HG03439 (cell line): ENCODE data around the gene SEMA3F.

Experiments used
- ATAC-seq: cut with Tn5 transposase; IDR thresholded peaks from one replicate; pipeline ENCODE4 v1.9.1; 2021; ENCODE audit warnings: mild to moderate bottlenecking, moderate library complexity; ENCODE audit not compliant: unreplicated experiment

The SEMA3F gene

DNA sequence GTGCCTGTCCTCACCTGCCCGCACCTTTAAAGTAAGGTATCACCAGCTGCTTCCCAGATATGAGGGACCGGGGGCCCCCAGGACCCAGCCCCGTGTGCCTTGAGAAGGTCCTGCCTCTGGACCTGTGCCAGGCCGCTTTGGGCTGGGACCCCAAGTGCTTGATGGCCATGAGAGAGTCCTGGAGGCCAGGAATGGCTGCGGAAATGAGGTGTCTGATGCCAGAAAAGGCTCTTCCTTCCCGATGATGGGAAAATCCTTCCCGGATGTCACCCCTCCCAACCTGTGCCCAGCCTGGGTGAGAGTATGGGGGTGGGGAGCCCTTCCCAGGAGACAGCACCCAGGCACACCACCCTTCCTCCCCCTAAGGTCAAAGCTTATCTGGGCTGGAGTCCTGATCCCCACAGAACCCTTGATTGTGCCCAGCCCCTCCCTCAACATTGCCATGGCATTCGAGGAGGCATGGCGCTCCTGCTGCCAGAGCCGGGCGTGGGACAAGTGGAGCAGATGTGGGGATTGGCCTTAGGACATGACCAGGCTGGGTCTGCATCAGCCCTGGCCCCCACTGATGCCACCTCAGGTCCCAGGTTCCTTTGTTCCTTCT is 14.2 kb downstream of the SEMA3F start:
- ATAC-seq: no peak

DNA sequence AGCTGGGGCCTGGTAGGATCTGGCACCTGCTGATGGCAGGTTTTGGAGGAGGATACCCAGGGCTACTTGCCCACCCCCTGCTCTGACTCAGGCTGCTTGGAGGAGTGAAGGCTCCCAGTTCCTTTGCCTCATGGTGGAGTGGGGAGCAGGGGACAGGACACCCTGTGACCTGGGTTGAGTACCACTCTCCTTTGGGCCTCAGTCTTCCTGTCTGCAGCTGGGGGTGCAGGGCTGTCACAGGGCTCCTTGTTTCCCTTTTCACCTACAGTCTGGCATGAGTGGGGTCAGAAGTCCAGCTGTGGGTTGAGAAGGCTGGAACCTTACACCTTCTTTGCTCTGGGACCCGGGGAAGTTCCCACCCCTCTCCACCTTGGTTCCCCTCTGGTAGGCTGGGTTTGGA is 14.7 kb downstream of the SEMA3F start:
- no peak for ATAC-seq

DNA sequence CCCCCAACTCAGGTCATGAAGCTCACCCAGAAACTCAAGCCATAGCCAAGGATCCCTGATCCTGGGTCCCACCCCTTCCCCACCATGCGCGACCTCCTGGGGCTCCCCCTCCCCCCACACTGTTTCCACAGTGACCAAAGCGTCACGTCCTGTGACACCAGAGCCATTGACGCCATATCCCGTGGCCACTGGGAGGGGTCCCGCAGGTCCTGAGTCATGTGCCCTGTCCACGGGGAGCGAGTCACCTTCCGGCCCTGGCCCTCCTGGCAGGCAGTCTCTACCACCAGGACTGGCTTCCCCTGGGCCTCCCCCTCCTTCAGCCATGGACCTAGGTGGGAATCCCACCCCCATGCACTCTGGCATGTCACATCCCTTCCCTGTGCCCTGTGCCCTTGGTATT is 15.6 kb downstream of the SEMA3F start:
- no peak for ATAC-seq

DNA sequence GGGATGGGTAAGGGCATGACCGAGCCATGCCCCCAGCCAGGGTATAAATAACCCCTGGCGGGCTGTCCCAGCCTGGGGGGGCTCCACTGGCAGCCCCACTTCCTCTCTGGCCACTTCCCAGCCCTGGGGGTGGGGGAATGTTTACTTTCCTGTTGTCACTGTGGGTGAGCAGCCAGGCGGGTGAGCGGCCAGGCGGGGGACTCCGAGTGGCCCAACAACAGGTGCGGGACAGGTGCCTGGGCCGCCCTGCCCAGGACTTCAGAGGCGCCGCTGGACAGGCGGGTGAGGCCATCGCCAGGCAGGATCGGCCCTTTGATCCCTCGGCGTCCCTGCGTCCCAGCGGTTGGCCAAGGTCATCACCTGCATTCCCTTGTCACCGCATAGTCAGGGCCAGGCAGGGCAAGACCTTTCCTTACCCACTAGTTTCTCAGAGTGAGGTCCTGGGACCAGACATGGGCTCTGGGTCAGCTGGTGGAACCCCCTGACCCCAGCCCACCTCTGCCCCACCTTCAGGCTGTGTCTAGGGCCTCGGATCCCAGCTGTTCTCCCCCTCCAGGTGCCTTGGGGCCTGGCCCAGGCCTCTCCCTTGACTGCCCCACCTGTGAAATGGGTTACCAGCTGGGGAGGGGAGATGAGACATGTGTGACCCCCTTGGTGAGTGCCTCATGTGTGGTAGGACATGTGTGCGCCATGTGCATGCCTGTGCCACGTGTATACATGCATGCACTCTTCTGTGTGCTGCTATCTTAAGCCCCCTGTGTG is 16.6 kb downstream of the SEMA3F start:
- ATAC-seq: no peak

DNA sequence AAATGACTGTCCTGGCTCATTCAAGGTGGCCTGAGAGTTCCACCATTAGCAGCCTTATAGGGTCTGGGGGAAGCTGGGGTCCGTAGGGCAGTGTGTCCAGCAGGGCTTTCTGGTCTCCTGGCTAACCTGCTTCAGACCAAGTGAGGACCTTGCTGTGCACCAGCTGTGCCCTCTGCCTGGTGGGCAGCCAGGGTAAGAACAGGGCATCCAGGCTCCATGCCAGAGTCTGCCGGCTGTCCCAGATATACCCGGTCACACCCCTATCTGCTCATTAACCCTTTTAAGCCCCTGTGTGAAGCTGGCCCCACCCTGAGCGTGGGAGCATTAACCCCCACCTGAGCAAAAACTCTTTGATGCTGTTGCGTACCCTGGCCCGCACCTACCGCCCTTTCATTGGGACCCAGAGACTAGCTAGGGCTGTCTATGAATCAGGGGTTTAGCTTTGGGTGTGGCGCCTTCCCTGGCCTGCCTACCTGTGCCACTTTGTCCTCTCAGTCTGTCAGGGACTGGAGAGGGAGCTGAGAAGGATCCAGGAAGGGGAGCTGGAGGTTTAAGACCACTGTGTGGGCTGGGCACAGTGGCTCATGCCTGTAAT is 17.6 kb downstream of the SEMA3F start:
- ATAC-seq: no peak

DNA sequence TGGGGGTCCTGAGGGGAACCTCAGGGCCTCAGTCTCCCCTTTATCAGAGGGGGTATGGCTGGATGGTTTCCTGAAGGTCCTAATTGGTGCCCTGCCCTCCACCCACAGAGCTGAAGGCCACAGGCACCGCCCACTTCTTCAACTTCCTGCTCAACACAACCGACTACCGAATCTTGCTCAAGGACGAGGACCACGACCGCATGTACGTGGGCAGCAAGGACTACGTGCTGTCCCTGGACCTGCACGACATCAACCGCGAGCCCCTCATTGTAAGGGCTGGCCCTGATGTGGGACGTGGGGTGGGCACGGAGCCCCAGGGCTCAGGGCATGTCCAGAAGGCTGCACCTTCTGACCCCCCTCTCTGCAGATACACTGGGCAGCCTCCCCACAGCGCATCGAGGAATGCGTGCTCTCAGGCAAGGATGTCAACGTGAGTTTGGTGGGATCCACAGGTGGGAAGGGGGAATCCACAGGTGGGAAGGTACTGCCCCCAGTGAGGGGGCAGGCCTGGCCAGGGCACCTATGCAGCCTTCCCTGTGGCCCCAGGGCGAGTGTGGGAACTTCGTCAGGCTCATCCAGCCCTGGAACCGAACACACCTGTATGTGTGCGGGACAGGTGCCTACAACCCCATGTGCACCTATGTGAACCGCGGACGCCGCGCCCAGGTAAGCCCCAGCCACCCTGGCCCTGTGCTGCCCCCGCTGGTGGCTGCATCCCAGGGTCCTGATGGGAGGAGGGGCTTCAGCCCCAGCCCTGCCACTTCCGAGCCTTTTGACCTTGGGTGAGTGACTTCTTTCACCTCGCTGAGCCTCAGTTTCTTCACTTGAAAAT is 18.8 kb downstream of the SEMA3F start:
- ATAC-seq: no peak

DNA sequence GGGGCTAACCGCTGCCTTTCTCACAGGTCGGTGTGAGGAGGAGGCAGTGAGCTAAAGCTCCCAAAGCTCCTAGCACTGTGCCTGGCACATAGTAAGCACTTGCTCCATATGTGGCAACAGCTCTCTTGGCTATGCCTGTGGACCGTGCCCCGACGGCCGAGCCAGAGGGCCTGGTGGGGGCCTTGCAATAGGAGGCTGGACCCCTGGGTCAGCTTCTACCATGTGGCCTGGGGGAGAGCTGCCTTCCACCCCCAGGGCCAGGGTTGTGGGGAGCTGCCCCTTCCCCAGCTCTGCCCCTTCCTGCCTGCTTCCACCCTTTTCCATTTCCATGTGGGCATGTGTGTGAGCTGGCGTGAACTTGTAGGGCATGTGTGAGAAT is 19.4 kb downstream of the SEMA3F start:
- ATAC-seq: no peak

DNA sequence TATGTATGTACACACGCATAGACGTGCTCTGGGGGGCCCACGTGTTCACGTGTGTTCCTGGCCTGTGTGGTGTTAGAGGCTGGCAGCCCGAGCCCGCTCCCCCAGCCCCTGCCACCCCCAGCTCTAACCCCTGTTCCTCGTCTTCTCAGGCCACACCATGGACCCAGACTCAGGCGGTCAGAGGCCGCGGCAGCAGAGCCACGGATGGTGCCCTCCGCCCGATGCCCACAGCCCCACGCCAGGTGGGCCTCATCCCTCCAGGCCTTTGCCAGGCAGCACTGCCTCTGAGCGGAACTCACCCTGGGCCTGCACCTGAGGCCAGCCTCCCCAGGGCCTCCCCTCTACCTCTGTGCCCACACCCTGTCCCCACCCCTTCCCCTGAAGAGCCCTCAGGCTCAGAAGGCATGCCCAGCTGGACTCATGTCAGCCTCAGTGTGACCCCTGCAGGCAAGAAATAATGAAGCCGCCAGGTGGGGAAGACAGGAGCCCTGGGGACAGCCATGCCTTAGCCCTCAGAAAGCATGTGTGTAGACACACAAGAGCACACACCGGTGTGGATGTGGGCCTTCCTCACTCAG is 19.9 kb downstream of the SEMA3F start:
- ATAC-seq: no peak

DNA sequence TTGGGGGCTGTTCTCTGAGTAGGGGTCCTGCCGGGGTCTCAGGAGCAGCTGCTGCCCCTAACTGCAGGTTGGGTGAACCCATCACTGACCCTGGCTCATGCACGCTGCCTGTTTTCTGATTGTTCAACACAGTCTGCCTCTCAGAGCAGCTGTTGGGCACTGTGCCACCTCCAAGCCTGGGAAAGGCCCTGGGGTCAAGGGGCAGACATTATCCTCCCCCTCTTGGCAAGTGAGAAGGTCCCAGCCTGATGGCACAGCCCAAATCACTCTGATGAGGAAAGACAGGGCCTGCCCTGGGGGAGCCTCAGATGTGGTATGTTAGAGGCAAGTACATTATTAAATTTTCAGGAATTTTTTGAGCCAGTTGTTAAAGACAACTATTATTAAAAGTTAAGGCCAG is 22.2 kb downstream of the SEMA3F start:
- no peak for ATAC-seq

DNA sequence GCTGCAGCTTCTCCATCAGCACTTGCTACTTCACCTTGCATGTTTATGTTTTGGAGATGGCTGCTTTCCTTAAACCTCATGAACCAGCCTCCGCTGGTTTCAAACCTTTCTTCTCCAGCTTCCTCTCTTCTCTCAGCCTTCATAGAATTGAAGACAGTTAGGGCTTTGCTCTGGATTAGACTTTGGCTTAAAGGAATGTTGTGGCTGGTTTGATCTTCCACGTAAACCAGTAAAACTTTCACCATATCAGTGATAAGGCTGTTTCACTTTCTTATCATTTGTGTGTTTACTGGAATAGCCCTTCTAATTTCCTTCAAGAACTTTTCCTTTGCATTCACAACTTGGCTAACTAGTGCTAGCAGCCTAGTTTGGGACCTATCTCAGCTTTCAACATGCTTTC is 24.6 kb downstream of the SEMA3F start:
- ATAC-seq: no peak

DNA sequence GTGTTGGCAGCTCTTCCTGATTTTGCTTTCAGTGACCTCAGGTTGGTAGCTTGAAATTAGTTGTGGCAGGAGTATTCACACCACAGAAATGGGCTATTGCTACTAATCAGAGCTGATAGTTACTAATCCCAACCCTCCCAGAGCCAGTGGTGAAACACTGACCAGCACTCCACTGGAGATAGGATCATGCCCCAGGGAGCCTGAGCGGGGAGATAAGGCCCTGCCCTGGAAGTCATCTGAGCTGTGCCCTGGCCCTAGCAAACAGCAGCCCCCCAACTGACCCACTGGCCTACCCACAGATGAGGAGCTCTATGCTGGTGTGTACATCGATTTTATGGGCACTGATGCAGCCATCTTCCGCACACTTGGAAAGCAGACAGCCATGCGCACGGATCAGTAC is 26.9 kb downstream of the SEMA3F start:
- ATAC-seq: no peak

DNA sequence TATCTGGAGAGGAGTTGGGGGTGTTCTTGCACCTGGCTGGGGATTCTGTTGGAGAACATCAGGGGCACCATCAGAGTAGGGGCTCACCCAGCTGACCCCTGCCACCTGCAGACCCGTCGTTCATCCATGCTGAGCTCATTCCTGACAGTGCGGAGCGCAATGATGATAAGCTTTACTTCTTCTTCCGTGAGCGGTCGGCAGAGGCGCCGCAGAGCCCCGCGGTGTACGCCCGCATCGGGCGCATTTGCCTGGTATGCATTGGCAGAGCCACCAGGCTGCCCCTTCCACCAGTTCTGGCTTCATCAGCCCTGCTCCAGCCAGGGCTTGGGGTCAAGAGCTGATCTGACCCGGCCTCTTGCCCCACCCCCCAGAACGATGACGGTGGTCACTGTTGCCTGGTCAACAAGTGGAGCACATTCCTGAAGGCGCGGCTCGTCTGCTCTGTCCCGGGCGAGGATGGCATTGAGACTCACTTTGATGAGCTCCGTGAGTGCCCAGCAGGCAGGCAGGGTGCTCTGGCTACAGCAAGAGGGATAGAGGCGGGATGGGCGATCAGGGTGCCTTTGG is 27.5 kb downstream of the SEMA3F start:
- no peak for ATAC-seq

DNA sequence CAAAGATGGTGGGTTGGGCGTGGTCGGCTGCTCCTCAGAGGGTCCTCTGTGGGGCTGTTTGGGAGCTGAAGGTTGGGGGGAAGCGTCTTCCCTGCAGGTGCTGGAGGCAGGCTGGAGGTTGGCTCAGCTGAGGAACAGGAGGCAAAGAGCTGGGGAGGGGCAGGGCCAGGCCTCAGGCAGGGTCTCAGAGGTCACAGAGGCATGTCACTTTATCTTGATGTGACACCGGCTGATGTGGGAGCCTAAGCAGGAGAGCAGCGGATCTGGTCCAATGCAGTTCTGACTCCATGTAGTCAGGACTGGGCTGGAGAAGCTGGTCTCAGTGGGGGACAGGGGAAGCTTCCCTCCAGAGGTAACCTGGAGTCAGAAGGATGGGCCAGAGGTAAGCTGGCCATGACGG is 28.6 kb downstream of the SEMA3F start:
- ATAC-seq: no peak

DNA sequence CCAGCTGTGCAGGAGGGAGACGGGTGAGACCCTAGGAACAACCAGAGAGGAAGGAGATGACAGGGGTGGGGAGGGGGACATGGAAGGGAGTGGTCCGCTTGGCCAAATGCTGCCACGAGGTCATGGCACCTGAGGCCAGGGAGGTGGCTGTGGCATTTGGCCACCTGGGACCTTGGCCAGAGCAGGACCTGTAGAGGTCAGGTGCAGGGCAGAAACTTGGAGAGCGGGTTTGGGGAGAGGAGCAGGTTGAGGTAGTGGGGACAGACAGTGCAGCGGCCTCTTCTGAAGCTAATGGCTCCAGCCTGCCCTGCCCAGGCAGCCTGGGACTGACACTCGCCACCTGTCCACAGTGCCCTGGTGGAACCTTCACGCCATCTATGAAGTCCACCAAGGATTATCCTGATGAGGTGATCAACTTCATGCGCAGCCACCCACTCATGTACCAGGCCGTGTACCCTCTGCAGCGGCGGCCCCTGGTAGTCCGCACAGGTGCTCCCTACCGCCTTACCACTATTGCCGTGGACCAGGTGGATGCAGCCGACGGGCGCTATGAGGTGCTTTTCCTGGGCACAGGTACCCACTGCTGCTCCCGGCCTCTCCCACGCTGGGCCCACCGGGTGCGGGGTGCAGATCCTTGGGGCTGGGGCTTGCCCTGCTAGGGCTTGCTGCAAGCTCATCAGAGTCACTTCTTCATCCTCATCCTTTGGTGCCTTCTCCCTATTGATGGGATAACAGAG is 29.3 kb downstream of the SEMA3F start:
- ATAC-seq: no peak

DNA sequence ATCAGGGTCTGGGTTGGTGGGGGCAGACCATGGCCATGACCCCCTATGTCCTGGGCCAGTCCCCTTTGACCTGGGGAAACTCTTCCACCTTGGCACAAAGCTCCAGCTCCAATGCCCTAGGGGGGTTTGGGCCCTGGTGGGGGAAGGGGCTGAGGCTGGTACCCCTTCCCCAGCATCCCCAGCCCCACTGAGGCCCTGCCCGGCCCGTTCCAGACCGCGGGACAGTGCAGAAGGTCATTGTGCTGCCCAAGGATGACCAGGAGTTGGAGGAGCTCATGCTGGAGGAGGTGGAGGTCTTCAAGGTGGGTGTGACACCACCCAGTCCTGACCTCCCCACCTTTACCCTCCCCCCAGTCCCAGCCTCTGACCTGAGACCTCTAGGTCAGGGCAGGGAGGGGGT is 30.1 kb downstream of the SEMA3F start:
- no peak for ATAC-seq

DNA sequence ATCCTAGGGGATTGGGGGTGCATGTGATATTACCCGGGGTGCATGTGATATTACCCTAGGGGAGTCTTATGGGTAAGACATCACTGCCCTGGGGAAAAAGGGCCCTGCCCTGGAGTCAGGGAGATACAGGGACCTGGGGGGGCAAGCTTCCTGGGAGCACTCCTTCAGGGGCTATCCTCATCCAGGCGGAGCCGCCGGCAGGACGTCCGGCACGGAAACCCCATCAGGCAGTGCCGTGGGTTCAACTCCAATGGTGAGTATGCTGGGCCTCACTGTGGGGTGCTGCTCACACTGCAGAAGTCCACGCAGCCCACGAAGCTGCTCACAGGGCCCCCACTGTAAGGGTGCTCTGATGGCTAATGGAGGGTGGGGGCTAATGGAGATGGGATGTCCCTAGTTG is 31.0 kb downstream of the SEMA3F start:
- ATAC-seq: no peak

DNA sequence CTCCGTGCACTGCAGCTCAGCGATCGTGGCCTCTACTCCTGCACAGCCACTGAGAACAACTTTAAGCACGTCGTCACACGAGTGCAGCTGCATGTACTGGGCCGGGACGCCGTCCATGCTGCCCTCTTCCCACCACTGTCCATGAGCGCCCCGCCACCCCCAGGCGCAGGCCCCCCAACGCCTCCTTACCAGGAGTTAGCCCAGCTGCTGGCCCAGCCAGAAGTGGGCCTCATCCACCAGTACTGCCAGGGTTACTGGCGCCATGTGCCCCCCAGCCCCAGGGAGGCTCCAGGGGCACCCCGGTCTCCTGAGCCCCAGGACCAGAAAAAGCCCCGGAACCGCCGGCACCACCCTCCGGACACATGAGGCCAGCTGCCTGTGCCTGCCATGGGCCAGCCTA is 32.6 kb downstream of the SEMA3F start:
- no peak for ATAC-seq

DNA sequence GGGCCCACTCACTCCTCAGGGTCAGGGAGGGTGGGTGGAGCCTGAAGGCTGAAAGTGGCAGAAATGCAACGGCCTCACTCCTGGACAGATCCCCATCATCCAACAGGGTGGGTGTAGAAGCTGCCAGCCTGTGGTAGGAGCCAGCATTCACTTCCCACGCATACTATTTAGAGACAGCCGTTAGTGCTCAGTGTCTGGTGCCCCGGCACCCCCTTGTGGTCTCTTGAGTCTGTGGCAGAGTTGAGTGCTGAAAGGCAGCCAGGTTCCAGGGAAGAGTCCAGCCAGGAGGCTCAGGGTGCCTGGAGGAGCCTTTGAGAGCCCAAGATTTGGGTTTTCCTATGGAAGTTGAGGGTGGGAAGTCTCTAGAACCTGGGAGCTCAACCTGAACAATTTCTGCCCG is 34.1 kb downstream of the SEMA3F start:
- ATAC-seq: no peak

DNA sequence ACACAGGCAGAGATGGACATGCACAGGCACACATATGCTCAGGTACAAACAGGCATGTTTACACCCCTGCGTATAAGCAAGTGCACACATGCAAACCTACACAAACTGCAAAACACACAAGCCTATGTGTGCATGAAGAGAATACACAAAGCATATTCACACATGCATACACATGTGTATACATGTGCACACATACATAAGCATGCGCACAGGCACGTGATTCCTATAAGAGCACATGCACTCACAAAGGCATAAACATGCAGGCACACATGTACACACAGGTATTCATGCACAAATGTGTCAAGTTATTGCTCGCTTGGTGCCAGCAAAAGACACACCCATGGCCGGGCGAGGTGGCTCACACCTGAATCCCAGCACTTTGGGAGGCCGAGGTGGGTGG is 34.9 kb downstream of the SEMA3F start:
- ATAC-seq: no peak

DNA sequence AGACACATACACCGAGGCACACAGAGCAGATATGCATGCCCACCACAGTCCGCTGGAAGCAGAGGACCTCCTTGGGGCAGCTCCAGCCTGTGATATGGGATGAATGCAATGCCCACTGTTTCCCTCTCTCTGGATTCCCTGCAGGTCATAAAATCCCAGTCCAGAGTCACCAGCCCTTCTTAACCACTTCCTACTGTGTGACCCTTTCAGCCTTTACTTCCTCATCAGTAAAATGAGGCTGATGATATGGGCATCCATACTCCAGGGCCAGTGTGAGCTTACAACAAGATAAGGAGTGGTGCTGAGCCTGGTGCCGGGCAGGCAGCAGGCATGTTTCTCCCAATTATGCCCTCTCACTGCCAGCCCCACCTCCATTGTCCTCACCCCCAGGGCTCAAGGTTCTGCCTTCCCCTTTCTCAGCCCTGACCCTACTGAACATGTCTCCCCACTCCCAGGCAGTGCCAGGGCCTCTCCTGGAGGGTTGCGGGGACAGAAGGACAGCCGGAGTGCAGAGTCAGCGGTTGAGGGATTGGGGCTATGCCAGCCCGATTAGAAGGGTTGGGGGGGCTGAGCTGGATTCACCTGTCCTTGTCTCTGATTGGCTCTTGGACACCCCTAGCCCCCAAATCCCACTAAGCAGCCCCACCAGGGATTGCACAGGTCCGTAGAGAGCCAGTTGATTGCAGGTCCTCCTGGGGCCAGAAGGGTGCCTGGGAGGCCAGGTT is 36.0 kb downstream of the SEMA3F start, which contains the start of gene GNAT1:
Gene GNAT1, plus strand, starts transcription at position 675 of the 725 bp plus-strand sequence. CDS start 116 bp downstream, outside the sequence.
- ATAC-seq: no peak
